Fibroblast of lung (primary cell): ENCODE measurements around the gene SECTM1. TPM values are rescaled to one million over a fixed set of nuclear protein-coding genes. Genes with fewer than 3 reads are reported as not detected.

Experiments used
- DNase-seq, 2 donors: peaks; one replicate each; pipeline versions ENCODE4 v3.0.0 to v3.0.0-alpha.2; 2010; ENCODE audit warnings: low read depth in 2 of 2
- H2AFZ ChIP-seq: 2 replicates; pipeline ENCODE4 v1.5.1; 2012; ENCODE audit warnings: low read length, control low read depth, inconsistent platforms
- H3K27ac ChIP-seq: 2 replicates; pipeline ENCODE4 v1.5.1; 2011; ENCODE audit warnings: low read length, control low read depth; ENCODE audit not compliant: insufficient read depth
- H3K27me3 ChIP-seq: 2 replicates; pipeline ENCODE4 v1.5.1; 2011; ENCODE audit warnings: mild to moderate bottlenecking, low read length; ENCODE audit not compliant: control insufficient read depth, insufficient read depth
- H3K36me3 ChIP-seq: 2 replicates; pipeline ENCODE4 v1.5.1; 2011; ENCODE audit warnings: low read length; ENCODE audit not compliant: control insufficient read depth, insufficient read depth
- H3K4me1 ChIP-seq: 2 replicates; pipeline ENCODE4 v1.5.1; 2011; ENCODE audit warnings: low read length; ENCODE audit not compliant: control insufficient read depth, insufficient read depth; ENCODE audit errors: extremely low read depth
- H3K4me2 ChIP-seq: 2 replicates; pipeline ENCODE4 v1.5.1; 2011; ENCODE audit warnings: low read length, control low read depth; ENCODE audit not compliant: insufficient read depth; ENCODE audit errors: extremely low read depth
- H3K4me3 ChIP-seq, 4 experiments: fragments of 200-600 bp in 1 of 4; sonication (generic) in 1 of 4; replicated peaks in 1 of 4; 2 replicates each; pipeline ENCODE4 v1.5.1; 2011 to 2016; ENCODE audit warnings: low read length in 4 of 4, low read depth in 3 of 4, mild to moderate bottlenecking in 3 of 4, control low read depth in 2 of 4, inconsistent platforms in 1 of 4, mixed read lengths in 1 of 4; ENCODE audit not compliant: insufficient read depth in 1 of 4; ENCODE audit errors: control extremely low read depth in 1 of 4
- H3K79me2 ChIP-seq: 2 replicates; pipeline ENCODE4 v1.5.1; 2012; ENCODE audit warnings: mild to moderate bottlenecking, low read length, inconsistent platforms; ENCODE audit not compliant: control insufficient read depth, insufficient read depth
- H3K9ac ChIP-seq: 2 replicates; pipeline ENCODE4 v1.5.1; 2011; ENCODE audit warnings: mild to moderate bottlenecking, low read length, control low read depth; ENCODE audit not compliant: insufficient read depth
- H3K9me3 ChIP-seq: 2 replicates; pipeline ENCODE4 v1.5.1; 2012; ENCODE audit warnings: low read depth, low read length; ENCODE audit not compliant: control insufficient read depth, insufficient read depth
- H4K20me1 ChIP-seq: 2 replicates; pipeline ENCODE4 v1.5.1; 2011; ENCODE audit warnings: low read length; ENCODE audit not compliant: control insufficient read depth, insufficient read depth; ENCODE audit errors: extremely low read depth
- CTCF ChIP-seq, 2 donors: IDR thresholded peaks in 1 of 2; conservative IDR thresholded peaks in 1 of 2; 1 replicate in 1 of 2; 2 replicates in 1 of 2; pipeline ENCODE4 v1.5.1; 2011 to 2012; ENCODE audit warnings: low read length in 2 of 2, control low read depth in 1 of 2, inconsistent platforms in 1 of 2, low read depth in 1 of 2, mild to moderate bottlenecking in 1 of 2
- EZH2 ChIP-seq: IDR thresholded peaks from 2 replicates; pipeline ENCODE4 v1.5.1; 2012; ENCODE audit warnings: low read length, control low read depth, mild to moderate bottlenecking; ENCODE audit errors: missing control alignments
- polyA plus RNA-seq, 2 donors: library from polyadenylated mRNA; depleted of rRNA in 1 of 2; stranded (reverse) in 1 of 2; unstranded in 1 of 2; fragments of >200 nt; gene quantifications; 2 replicates each; pipeline ENCODE4 v1.2.1, GENCODE V29; 2011 to 2012; ENCODE audit warnings: missing spikeins in 1 of 2
- total RNA-seq: library from RNA; depleted of rRNA; stranded (reverse); fragments of >200 nt; gene quantifications from 2 replicates; pipeline ENCODE4 v1.2.1, GENCODE V29; 2014

Gene SECTM1
- total and polyA plus RNA-seq, 2 donors (not counting 1 experiment from before 2014, with no cell fraction given): 17.3 to 17.5 TPM

- H3K27ac ChIP-seq: no peak within 1 kb of the TSS
Observed at GRCh38 chr17:82317394-82318168, 16.0 kb downstream of the SECTM1 start, which contains the start of gene CD7. CD7 (minus strand) TSS chr17:82317608; CDS start chr17:82317495, 113 bp downstream.

GRCh38 chr17:82316651-82317393 lies 16.7 kb downstream of the SECTM1 start:
- H2AFZ ChIP-seq: no peak overlapping the region
- H3K27ac ChIP-seq: no peak overlapping the region
- no peaks in the 10 kb centered on the region for H3K79me2 ChIP-seq
- H4K20me1 ChIP-seq: no peaks in the 10 kb centered on the region
- TF ChIP-seq EZH2 (no peak), CTCF (conservative IDR thresholded peaks at IDR 0.05 in 1 of 2, IDR thresholded peaks at IDR 0.05 in 1 of 2; ENCODE audit: low read depth in 1 of 2, low read length in 2 of 2) (no peak)
- no peak overlapping the region for H3K9ac ChIP-seq
- no peaks in the 10 kb centered on the region for H3K36me3 ChIP-seq
- H3K4me3 ChIP-seq: no peak overlapping the region
- H3K4me1 ChIP-seq: no peaks in the 10 kb centered on the region
- no peak for DNase-seq
- peaks cover 4% of the 10 kb centered on the region for H3K9me3 ChIP-seq
- peaks cover 17% of the 10 kb centered on the region for H3K27me3 ChIP-seq
- no peak overlapping the region for H3K4me2 ChIP-seq

More at GRCh38 chr17:82317394-82318168, 16.0 kb downstream of the SECTM1 start, which contains the start of gene CD7:
- Histone ChIP-seq H3K9ac (no peak within 1 kb of the TSS), H3K9me3 (peaks cover 4% of the 10 kb centered on the region), H3K79me2 (no peaks in the 10 kb centered on the region), H3K4me3 (no peak within 1 kb of the TSS), H4K20me1 (no peaks in the 10 kb centered on the region), H3K27me3 (peaks cover 17% of the 10 kb centered on the region), H3K4me1 (no peaks in the 10 kb centered on the region), H3K36me3 (no peaks in the 10 kb centered on the region), H3K4me2 (no peak within 1 kb of the TSS), H2AFZ (no peak within 1 kb of the TSS)
- DNase-seq: no peak
- TF ChIP-seq CTCF (conservative IDR thresholded peaks at IDR 0.05 in 1 of 2, IDR thresholded peaks at IDR 0.05 in 1 of 2; ENCODE audit: low read depth in 1 of 2, low read length in 2 of 2) (no peak), EZH2 (no peak)

GRCh38 chr17:82315703-82316358 lies 17.7 kb downstream of the SECTM1 start:
- no peaks in the 10 kb centered on the region for H4K20me1 ChIP-seq
- H3K27me3 ChIP-seq: peaks cover 17% of the 10 kb centered on the region

More at GRCh38 chr17:82315703-82316358, 17.7 kb downstream of the SECTM1 start:
- no peak overlapping the region for H2AFZ ChIP-seq
- H3K4me2 ChIP-seq: no peak overlapping the region
- no peaks in the 10 kb centered on the region for H3K36me3 ChIP-seq
- H3K9ac ChIP-seq: no peak overlapping the region
- no peaks in the 10 kb centered on the region for H3K4me1 ChIP-seq
- H3K9me3 ChIP-seq: peaks cover 4% of the 10 kb centered on the region
- TF ChIP-seq EZH2 (peak; percentile 85), CTCF (conservative IDR thresholded peaks at IDR 0.05 in 1 of 2, IDR thresholded peaks at IDR 0.05 in 1 of 2; ENCODE audit: low read depth in 1 of 2, low read length in 2 of 2) (no peak)
- DNase-seq: no peak
- H3K4me3 ChIP-seq: no peak overlapping the region
- H3K27ac ChIP-seq: no peak overlapping the region
- no peaks in the 10 kb centered on the region for H3K79me2 ChIP-seq
